ENCODE measurements around the gene VWA3B.

DNA sequence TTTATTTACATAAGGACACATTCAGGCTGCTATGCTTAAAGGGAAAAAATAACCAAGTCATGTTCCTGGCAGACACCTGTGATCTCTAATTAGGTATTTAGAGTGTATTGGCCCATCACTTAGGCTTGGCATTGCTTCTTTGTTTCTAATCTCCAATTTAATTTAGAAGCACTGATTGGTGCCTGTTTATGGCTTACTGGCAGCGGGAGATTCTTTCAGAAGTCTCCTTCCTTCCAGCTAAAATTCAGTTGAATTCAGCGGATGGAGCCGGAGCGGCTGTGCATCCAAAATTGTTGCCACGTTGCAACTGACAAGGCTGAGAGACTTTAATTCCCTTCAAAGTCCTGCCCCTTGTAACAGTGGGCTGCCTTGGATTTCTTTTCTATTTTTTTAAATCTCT lies 66.5 kb downstream of the VWA3B start:
- TF ChIP-seq CTCF (conservative IDR thresholded peaks at IDR 0.05; ENCODE audit: low read length) (no peak), EZH2phosphoT487 (IDR thresholded peaks at IDR 0.05; ENCODE audit: borderline replicate concordance, low read depth, low read length) (no peak)
